ENCODE data around the gene FGG.

FGG gene

GRCh38 chr4:154569584-154569983, 42.9 kb downstream of the FGG start (continued):
- TF ChIP-seq, protein P1, sequence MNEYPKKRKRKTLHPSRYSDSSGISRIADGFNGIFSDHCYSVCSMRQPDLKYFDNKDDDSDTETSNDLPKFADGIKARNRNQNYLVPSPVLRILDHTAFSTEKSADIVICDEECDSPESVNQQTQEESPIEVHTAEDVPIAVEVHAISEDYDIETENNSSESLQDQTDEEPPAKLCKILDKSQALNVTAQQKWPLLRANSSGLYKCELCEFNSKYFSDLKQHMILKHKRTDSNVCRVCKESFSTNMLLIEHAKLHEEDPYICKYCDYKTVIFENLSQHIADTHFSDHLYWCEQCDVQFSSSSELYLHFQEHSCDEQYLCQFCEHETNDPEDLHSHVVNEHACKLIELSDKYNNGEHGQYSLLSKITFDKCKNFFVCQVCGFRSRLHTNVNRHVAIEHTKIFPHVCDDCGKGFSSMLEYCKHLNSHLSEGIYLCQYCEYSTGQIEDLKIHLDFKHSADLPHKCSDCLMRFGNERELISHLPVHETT (tag by site-specific recombination; IDR thresholded peaks at IDR 0.05), result no peak
- no peak for TF ChIP-seq ZNF501 (tag by site-specific recombination; IDR thresholded peaks at IDR 0.05)
- no peak for TF ChIP-seq ZNF423 (tag by site-specific recombination; IDR thresholded peaks at IDR 0.05)

DNA sequence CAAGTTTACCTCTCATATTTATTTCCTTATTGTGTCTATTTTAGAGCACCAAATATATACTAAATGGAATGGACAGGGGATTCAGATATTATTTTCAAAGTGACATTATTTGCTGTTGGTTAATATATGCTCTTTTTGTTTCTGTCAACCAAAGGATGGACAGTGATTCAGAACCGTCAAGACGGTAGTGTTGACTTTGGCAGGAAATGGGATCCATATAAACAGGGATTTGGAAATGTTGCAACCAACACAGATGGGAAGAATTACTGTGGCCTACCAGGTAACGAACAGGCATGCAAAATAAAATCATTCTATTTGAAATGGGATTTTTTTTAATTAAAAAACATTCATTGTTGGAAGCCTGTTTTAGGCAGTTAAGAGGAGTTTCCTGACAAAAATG, 43.4 kb downstream of the FGG start:
- no peak for TF ChIP-seq YY2 (tag by site-specific recombination; IDR thresholded peaks at IDR 0.05)
- no peak for TF ChIP-seq GLIS1 (tag by site-specific recombination; IDR thresholded peaks at IDR 0.05)
- TF ChIP-seq, protein P2, sequence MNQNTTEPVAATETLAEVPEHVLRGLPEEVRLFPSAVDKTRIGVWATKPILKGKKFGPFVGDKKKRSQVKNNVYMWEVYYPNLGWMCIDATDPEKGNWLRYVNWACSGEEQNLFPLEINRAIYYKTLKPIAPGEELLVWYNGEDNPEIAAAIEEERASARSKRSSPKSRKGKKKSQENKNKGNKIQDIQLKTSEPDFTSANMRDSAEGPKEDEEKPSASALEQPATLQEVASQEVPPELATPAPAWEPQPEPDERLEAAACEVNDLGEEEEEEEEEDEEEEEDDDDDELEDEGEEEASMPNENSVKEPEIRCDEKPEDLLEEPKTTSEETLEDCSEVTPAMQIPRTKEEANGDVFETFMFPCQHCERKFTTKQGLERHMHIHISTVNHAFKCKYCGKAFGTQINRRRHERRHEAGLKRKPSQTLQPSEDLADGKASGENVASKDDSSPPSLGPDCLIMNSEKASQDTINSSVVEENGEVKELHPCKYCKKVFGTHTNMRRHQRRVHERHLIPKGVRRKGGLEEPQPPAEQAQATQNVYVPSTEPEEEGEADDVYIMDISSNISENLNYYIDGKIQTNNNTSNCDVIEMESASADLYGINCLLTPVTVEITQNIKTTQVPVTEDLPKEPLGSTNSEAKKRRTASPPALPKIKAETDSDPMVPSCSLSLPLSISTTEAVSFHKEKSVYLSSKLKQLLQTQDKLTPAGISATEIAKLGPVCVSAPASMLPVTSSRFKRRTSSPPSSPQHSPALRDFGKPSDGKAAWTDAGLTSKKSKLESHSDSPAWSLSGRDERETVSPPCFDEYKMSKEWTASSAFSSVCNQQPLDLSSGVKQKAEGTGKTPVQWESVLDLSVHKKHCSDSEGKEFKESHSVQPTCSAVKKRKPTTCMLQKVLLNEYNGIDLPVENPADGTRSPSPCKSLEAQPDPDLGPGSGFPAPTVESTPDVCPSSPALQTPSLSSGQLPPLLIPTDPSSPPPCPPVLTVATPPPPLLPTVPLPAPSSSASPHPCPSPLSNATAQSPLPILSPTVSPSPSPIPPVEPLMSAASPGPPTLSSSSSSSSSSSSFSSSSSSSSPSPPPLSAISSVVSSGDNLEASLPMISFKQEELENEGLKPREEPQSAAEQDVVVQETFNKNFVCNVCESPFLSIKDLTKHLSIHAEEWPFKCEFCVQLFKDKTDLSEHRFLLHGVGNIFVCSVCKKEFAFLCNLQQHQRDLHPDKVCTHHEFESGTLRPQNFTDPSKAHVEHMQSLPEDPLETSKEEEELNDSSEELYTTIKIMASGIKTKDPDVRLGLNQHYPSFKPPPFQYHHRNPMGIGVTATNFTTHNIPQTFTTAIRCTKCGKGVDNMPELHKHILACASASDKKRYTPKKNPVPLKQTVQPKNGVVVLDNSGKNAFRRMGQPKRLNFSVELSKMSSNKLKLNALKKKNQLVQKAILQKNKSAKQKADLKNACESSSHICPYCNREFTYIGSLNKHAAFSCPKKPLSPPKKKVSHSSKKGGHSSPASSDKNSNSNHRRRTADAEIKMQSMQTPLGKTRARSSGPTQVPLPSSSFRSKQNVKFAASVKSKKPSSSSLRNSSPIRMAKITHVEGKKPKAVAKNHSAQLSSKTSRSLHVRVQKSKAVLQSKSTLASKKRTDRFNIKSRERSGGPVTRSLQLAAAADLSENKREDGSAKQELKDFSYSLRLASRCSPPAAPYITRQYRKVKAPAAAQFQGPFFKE (tag by site-specific recombination; IDR thresholded peaks at IDR 0.05; ENCODE audit: borderline replicate concordance), result no peak
- TF ChIP-seq SP3 (tag by site-specific recombination; IDR thresholded peaks at IDR 0.05), result no peak
- TF ChIP-seq PRDM1 (tag by site-specific recombination; IDR thresholded peaks at IDR 0.05), result no peak
- no peak for TF ChIP-seq REPIN1 (tag by site-specific recombination; IDR thresholded peaks at IDR 0.05; ENCODE audit: low read depth)
- TF ChIP-seq TRIM28 (IDR thresholded peaks at IDR 0.05; ENCODE audit: borderline replicate concordance, low read length), result no peak
- no peak for TF ChIP-seq ZSCAN5A (tag by site-specific recombination; IDR thresholded peaks at IDR 0.05)
- TF ChIP-seq ZNF623 (tag by site-specific recombination; IDR thresholded peaks at IDR 0.05), result no peak
- TF ChIP-seq ZNF843 (tag by site-specific recombination; IDR thresholded peaks at IDR 0.05), result no peak
- TF ChIP-seq ZNF792 (tag by site-specific recombination; IDR thresholded peaks at IDR 0.05), result no peak
- TF ChIP-seq ZSCAN23 (tag by site-specific recombination; IDR thresholded peaks at IDR 0.05), result no peak
- TF ChIP-seq ZNF398 (tag by site-specific recombination; IDR thresholded peaks at IDR 0.05), result no peak
- Histone ChIP-seq H3K36me3 (ENCODE audit: control insufficient read depth in 2 of 2, insufficient read depth in 1 of 2, low read length in 2 of 2) (no peaks in the 10 kb centered on the region), H3K4me1 (ENCODE audit: control insufficient read depth, insufficient read depth, low read length) (no peaks in the 10 kb centered on the region), H3K27ac (ENCODE audit: extremely low read depth, low read depth, low read length) (no peak overlapping the region), H3K9me3 (ENCODE audit: control insufficient read depth, insufficient read depth, low read depth, low read length) (no peaks in the 10 kb centered on the region), H3K4me3 (ENCODE audit: low read depth, low read length) (no peak overlapping the region)
- ChIA-PET POLR2A (no interaction called here), CTCF (interaction anchor here (1.1 to 3.0 kb wide), 2 partner anchors 9 to 10 kb away, joined by 3 to 9 read pairs; no protein-coding TSS in a partner anchor)

All from HEK293 (cell line).